GM23338 (cell line): Measurements from ENCODE around the gene RTN4IP1. TPM values are rescaled to one million over a fixed set of nuclear protein-coding genes. Genes with fewer than 3 reads are reported as not detected.

Experiments
- ATAC-seq: fragments of 200-7000 bp; cut with Tn5 transposase; 3 replicates; pipeline ENCODE4 v1.9.1; 2020
- DNase-seq: peaks from one replicate; pipeline ENCODE4 v3.0.0-alpha.2; 2015; ENCODE audit warnings: low spot score
- H2AFZ ChIP-seq: fragments of 200-600 bp; sonication (generic); 2 replicates; pipeline ENCODE4 v1.8.0; 2016; ENCODE audit warnings: antibody characterized with exemption, mild to moderate bottlenecking, moderate library complexity
- H3F3A ChIP-seq: fragments of 200-600 bp; sonication (generic); replicated peaks from 2 replicates; pipeline ENCODE4 v1.8.0; 2017; ENCODE audit warnings: antibody characterized with exemption, mixed run types, low read depth
- H3K27ac ChIP-seq: fragments of 200-600 bp; sonication (generic); 2 replicates; pipeline ENCODE4 v1.6.1; 2016; ENCODE audit warnings: low read depth
- H3K27me3 ChIP-seq: fragments of 200-600 bp; sonication (generic); 2 replicates; pipeline ENCODE4 v1.8.0; 2016; ENCODE audit warnings: mild to moderate bottlenecking, mixed run types, moderate library complexity; ENCODE audit not compliant: insufficient read depth
- H3K36me3 ChIP-seq: fragments of 200-600 bp; sonication (generic); 2 replicates; pipeline ENCODE4 v1.8.0; 2016; ENCODE audit warnings: mild to moderate bottlenecking; ENCODE audit not compliant: insufficient read depth
- H3K4me1 ChIP-seq: fragments of 200-600 bp; sonication (generic); 2 replicates; pipeline ENCODE4 v1.8.0; 2016; ENCODE audit warnings: mild to moderate bottlenecking, moderate library complexity; ENCODE audit not compliant: insufficient read depth
- H3K4me2 ChIP-seq: fragments of 200-600 bp; sonication (generic); 2 replicates; pipeline ENCODE4 v1.7.1; 2017; ENCODE audit warnings: mixed run types
- H3K4me3 ChIP-seq: fragments of 200-600 bp; sonication (generic); 2 replicates; pipeline ENCODE4 v1.6.1; 2016; ENCODE audit warnings: mixed run types
- H3K79me2 ChIP-seq: fragments of 200-600 bp; sonication (generic); replicated peaks from 2 replicates; pipeline ENCODE4 v1.8.0; 2017; ENCODE audit warnings: mild to moderate bottlenecking; ENCODE audit not compliant: insufficient read depth
- H3K9me2 ChIP-seq: fragments of 200-600 bp; sonication (generic); 2 replicates; pipeline ENCODE4 v1.8.0; 2017; ENCODE audit not compliant: insufficient read depth
- H4K20me1 ChIP-seq: fragments of 200-600 bp; sonication (generic); replicated peaks from 2 replicates; pipeline ENCODE4 v1.8.0; 2017; ENCODE audit warnings: mild to moderate bottlenecking; ENCODE audit not compliant: insufficient read depth
- H3K27ac Mint-ChIP-seq: 2 replicates; pipeline ENCODE4 v1.8.0; 2020; ENCODE audit warnings: inconsistent platforms, mild to moderate bottlenecking, moderate library complexity, mixed read lengths
- H3K27me3 Mint-ChIP-seq: 3 replicates; pipeline ENCODE4 v1.8.0; 2022; ENCODE audit warnings: low read depth, mild to moderate bottlenecking, moderate library complexity, mixed read lengths, inconsistent platforms; ENCODE audit not compliant: insufficient read depth, poor library complexity
- H3K36me3 Mint-ChIP-seq: 3 replicates; pipeline ENCODE4 v1.8.0; 2021; ENCODE audit warnings: low read depth, mild to moderate bottlenecking, inconsistent platforms, moderate library complexity, mixed read lengths
- H3K4me1 Mint-ChIP-seq: 3 replicates; pipeline ENCODE4 v1.8.0; 2020; ENCODE audit warnings: mild to moderate bottlenecking, inconsistent platforms, mixed read lengths
- H3K4me3 Mint-ChIP-seq: 3 replicates; pipeline ENCODE4 v1.8.0; 2021; ENCODE audit warnings: moderate library complexity, mild to moderate bottlenecking, inconsistent platforms, mixed read lengths
- H3K9me3 Mint-ChIP-seq: 3 replicates; pipeline ENCODE4 v1.8.0; 2020; ENCODE audit warnings: moderate library complexity, mild to moderate bottlenecking, inconsistent platforms, mixed read lengths
- CREB1 ChIP-seq: fragments of 250-450 bp; sonication (Bioruptor Pico); IDR thresholded peaks from 2 replicates; pipeline ENCODE4 v1.5.0; 2020; ENCODE audit warnings: low read depth, mild to moderate bottlenecking, moderate library complexity
- EZH2 ChIP-seq: fragments of 200-600 bp; sonication (generic); IDR thresholded peaks from one replicate; pipeline ENCODE4 v1.8.0; 2017; ENCODE audit warnings: antibody characterized with exemption, mild to moderate bottlenecking, low read depth; ENCODE audit not compliant: unreplicated experiment
- EZH2phosphoT487 ChIP-seq: fragments of 200-600 bp; sonication (generic); IDR thresholded peaks from one replicate; pipeline ENCODE4 v1.8.1; 2018; ENCODE audit warnings: antibody characterized with exemption; ENCODE audit not compliant: unreplicated experiment
- JUNB ChIP-seq: IDR thresholded peaks from one replicate; pipeline ENCODE4 v1.6.1; 2016; ENCODE audit warnings: antibody characterized with exemption; ENCODE audit not compliant: unreplicated experiment
- NANOG ChIP-seq: IDR thresholded peaks from 2 replicates; pipeline ENCODE4 v1.6.1; 2016; ENCODE audit warnings: antibody characterized with exemption, borderline replicate concordance
- POLR2AphosphoS5 ChIP-seq: IDR thresholded peaks from 2 replicates; pipeline ENCODE4 v1.6.1; 2016; ENCODE audit warnings: antibody characterized with exemption, low read depth
- STAT1 ChIP-seq: IDR thresholded peaks from one replicate; pipeline ENCODE4 v1.6.1; 2016; ENCODE audit warnings: antibody characterized with exemption; ENCODE audit not compliant: unreplicated experiment
- ZNF114 ChIP-seq: fragments of 250-450 bp; sonication (Bioruptor Pico); IDR thresholded peaks from 2 replicates; pipeline ENCODE4 v1.5.0; 2020; ENCODE audit warnings: mild to moderate bottlenecking, moderate library complexity
- ZNF331 ChIP-seq: fragments of 250-450 bp; sonication (Bioruptor Pico); IDR thresholded peaks from 2 replicates; pipeline ENCODE4 v1.5.0; 2020; ENCODE audit warnings: low read depth, mild to moderate bottlenecking, moderate library complexity
- polyA plus RNA-seq: library from polyadenylated mRNA; unstranded; fragments of >200 nt; fragmentation: Nextera tagmentation; extraction: Ambion mirVana; gene quantifications from 2 replicates; pipeline ENCODE4 v1.2.1, GENCODE V29; 2016
- total RNA-seq: library from RNA; depleted of rRNA; stranded (reverse); fragments of >200 nt; shearing (Covaris generic); gene quantifications from 2 replicates; pipeline ENCODE4 v1.2.3, GENCODE V29; 2014
- TF ChIP-seq, protein P1 (sequence below): IDR thresholded peaks from one replicate; pipeline ENCODE4 v1.6.1; 2018; ENCODE audit warnings: antibody characterized with exemption; ENCODE audit not compliant: unreplicated experiment
- TF ChIP-seq, protein P2 (sequence below), 2 experiments: fragments of 200-600 bp in 1 of 2; sonication (generic) in 1 of 2; conservative IDR thresholded peaks; 2 replicates each; pipeline versions ENCODE4 v1.5.1 to v1.6.1; 2016 to 2017; ENCODE audit warnings: antibody characterized with exemption in 2 of 2, low read depth in 2 of 2, mild to moderate bottlenecking in 2 of 2, moderate library complexity in 1 of 2
- TF ChIP-seq, protein P3 (sequence below): IDR thresholded peaks from 2 replicates; pipeline ENCODE4 v1.6.1; 2016; ENCODE audit warnings: antibody characterized with exemption

RTN4IP1 gene
- total and polyA plus RNA-seq, 2 experiments from 2014 or later: 14.5 to 17.5 TPM

DNA sequence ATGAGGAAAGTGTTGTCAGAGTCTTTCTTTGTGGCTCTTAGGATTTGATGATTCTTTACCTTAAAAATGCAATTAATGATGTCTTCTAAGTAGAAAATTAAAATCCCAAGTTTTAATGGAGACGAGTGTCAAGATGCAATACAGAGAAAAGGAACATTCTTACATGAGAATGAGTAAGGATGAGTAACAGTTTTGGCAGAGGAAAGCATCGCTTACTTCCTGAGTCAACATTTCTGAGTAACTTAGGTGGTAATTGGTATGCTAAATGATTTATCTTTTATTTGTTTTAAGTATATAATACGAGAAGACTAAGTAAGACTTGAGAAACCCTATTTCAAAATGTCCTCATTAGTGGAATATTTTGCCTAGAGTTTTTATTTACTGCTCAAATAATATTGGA lies 101.3 kb downstream of the RTN4IP1 start:
- Histone ChIP-seq H3K4me1 (0 out of 2 replicates have a peak, but pooled peaks cover 4% of the 10 kb centered on the region), H3K27ac (no peak overlapping the region), H3F3A (no peaks in the 10 kb centered on the region), H2AFZ (no peak overlapping the region), H3K4me2 (no peak overlapping the region), H4K20me1 (no peaks in the 10 kb centered on the region), H3K4me3 (no peak overlapping the region), H3K36me3 (no peaks in the 10 kb centered on the region), H3K27me3 (no peaks in the 10 kb centered on the region), H3K9me2 (no peaks in the 10 kb centered on the region), H3K79me2 (no peaks in the 10 kb centered on the region)
- no peak for TF ChIP-seq EZH2phosphoT487
- no peak for TF ChIP-seq JUNB
- TF ChIP-seq CREB1 (CRISPR knock-in tag): no peak
- TF ChIP-seq, protein P1, sequence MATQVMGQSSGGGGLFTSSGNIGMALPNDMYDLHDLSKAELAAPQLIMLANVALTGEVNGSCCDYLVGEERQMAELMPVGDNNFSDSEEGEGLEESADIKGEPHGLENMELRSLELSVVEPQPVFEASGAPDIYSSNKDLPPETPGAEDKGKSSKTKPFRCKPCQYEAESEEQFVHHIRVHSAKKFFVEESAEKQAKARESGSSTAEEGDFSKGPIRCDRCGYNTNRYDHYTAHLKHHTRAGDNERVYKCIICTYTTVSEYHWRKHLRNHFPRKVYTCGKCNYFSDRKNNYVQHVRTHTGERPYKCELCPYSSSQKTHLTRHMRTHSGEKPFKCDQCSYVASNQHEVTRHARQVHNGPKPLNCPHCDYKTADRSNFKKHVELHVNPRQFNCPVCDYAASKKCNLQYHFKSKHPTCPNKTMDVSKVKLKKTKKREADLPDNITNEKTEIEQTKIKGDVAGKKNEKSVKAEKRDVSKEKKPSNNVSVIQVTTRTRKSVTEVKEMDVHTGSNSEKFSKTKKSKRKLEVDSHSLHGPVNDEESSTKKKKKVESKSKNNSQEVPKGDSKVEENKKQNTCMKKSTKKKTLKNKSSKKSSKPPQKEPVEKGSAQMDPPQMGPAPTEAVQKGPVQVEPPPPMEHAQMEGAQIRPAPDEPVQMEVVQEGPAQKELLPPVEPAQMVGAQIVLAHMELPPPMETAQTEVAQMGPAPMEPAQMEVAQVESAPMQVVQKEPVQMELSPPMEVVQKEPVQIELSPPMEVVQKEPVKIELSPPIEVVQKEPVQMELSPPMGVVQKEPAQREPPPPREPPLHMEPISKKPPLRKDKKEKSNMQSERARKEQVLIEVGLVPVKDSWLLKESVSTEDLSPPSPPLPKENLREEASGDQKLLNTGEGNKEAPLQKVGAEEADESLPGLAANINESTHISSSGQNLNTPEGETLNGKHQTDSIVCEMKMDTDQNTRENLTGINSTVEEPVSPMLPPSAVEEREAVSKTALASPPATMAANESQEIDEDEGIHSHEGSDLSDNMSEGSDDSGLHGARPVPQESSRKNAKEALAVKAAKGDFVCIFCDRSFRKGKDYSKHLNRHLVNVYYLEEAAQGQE: no peak
- TF ChIP-seq STAT1: no peak
- TF ChIP-seq ZNF114: no peak
- TF ChIP-seq NANOG: no peak
- no peak for TF ChIP-seq POLR2AphosphoS5
- TF ChIP-seq EZH2: no peak
- no peak for TF ChIP-seq ZNF331 (CRISPR knock-in tag)
- H3K27me3 Mint-ChIP-seq: no peaks in the 10 kb centered on the region
- no peaks in the 10 kb centered on the region for H3K36me3 Mint-ChIP-seq
- peaks cover 14% of the 10 kb centered on the region; the same call in 2 of the 3 replicates for H3K4me1 Mint-ChIP-seq
- no peak for ATAC-seq
- H3K4me3 Mint-ChIP-seq: no peak overlapping the region
- H3K27ac Mint-ChIP-seq: peak overlapping the region; percentile 24; the same call in 1 of the 2 replicates
- H3K9me3 Mint-ChIP-seq: no peaks in the 10 kb centered on the region
- DNase-seq: no peak

DNA sequence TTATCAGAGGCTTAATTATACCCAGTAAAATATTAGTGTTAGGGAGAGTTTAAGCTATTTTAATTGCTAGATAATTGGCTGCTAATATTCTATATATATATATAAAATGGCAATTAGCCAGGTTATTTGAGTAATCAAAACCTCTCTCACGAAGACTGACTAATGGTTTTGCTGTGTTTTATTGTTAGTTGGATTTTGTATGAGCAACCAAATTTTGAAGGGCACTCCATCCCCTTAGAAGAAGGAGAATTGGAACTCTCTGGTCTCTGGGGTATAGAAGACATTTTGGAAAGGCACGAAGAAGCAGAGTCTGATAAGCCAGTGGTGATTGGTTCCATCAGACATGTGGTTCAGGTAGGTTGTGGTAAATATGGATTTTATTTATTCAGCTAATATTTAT lies 102.2 kb downstream of the RTN4IP1 start:
- H3K4me1 Mint-ChIP-seq: peaks cover 13% of the 10 kb centered on the region; the same call in 2 of the 3 replicates
- H3K9me3 Mint-ChIP-seq: no peaks in the 10 kb centered on the region
- Histone ChIP-seq H3K4me2 (no peak overlapping the region), H3K27me3 (no peaks in the 10 kb centered on the region), H3K9me2 (no peaks in the 10 kb centered on the region), H3K27ac (no peak overlapping the region), H3K36me3 (no peaks in the 10 kb centered on the region), H4K20me1 (no peaks in the 10 kb centered on the region), H3K4me3 (no peak overlapping the region), H3F3A (no peaks in the 10 kb centered on the region), H3K4me1 (0 out of 2 replicates have a peak, but pooled peaks cover 4% of the 10 kb centered on the region), H3K79me2 (no peaks in the 10 kb centered on the region), H2AFZ (no peak overlapping the region)
- no peak overlapping the region for H3K27ac Mint-ChIP-seq
- TF ChIP-seq EZH2: no peak
- TF ChIP-seq, protein P1: no peak
- no peak for TF ChIP-seq STAT1
- no peak for TF ChIP-seq ZNF114
- TF ChIP-seq, protein P2, sequence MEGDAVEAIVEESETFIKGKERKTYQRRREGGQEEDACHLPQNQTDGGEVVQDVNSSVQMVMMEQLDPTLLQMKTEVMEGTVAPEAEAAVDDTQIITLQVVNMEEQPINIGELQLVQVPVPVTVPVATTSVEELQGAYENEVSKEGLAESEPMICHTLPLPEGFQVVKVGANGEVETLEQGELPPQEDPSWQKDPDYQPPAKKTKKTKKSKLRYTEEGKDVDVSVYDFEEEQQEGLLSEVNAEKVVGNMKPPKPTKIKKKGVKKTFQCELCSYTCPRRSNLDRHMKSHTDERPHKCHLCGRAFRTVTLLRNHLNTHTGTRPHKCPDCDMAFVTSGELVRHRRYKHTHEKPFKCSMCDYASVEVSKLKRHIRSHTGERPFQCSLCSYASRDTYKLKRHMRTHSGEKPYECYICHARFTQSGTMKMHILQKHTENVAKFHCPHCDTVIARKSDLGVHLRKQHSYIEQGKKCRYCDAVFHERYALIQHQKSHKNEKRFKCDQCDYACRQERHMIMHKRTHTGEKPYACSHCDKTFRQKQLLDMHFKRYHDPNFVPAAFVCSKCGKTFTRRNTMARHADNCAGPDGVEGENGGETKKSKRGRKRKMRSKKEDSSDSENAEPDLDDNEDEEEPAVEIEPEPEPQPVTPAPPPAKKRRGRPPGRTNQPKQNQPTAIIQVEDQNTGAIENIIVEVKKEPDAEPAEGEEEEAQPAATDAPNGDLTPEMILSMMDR (conservative IDR thresholded peaks at IDR 0.05; ENCODE audit: low read depth in 2 of 2): no peak
- TF ChIP-seq, protein P3, sequence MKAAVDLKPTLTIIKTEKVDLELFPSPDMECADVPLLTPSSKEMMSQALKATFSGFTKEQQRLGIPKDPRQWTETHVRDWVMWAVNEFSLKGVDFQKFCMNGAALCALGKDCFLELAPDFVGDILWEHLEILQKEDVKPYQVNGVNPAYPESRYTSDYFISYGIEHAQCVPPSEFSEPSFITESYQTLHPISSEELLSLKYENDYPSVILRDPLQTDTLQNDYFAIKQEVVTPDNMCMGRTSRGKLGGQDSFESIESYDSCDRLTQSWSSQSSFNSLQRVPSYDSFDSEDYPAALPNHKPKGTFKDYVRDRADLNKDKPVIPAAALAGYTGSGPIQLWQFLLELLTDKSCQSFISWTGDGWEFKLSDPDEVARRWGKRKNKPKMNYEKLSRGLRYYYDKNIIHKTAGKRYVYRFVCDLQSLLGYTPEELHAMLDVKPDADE: no peak
- TF ChIP-seq ZNF331 (CRISPR knock-in tag): no peak
- no peak for TF ChIP-seq CREB1 (CRISPR knock-in tag)
- TF ChIP-seq NANOG: no peak
- ATAC-seq (no peak), DNase-seq (no peak)
- no peaks in the 10 kb centered on the region for H3K27me3 Mint-ChIP-seq
- H3K36me3 Mint-ChIP-seq: no peaks in the 10 kb centered on the region
- H3K4me3 Mint-ChIP-seq: no peak overlapping the region
